Chondrocyte (in vitro differentiated cells): ENCODE data around the gene PPP6R1. TPM values are rescaled to one million over a fixed set of nuclear protein-coding genes. Genes with fewer than 3 reads are reported as not detected.

ENCODE experiments used
- DNase-seq: peaks from one replicate; pipeline ENCODE4 v3.0.0; 2021; ENCODE audit warnings: mixed read lengths, low spot score
- H3K27ac Mint-ChIP-seq: one replicate; pipeline ENCODE4 v1.8.0; 2021; ENCODE audit warnings: mild to moderate bottlenecking, moderate library complexity, mixed read lengths; ENCODE audit not compliant: unreplicated experiment
- H3K27me3 Mint-ChIP-seq: 2 replicates; pipeline ENCODE4 v1.8.0; 2021; ENCODE audit warnings: low read depth, mixed read lengths
- H3K36me3 Mint-ChIP-seq: 2 replicates; pipeline ENCODE4 v1.8.0; 2021; ENCODE audit warnings: low read depth, mixed read lengths
- H3K4me1 Mint-ChIP-seq: 2 replicates; pipeline ENCODE4 v1.8.0; 2021; ENCODE audit warnings: low read depth, mild to moderate bottlenecking, mixed read lengths
- H3K4me3 Mint-ChIP-seq: one replicate; pipeline ENCODE4 v1.8.0; 2021; ENCODE audit warnings: mild to moderate bottlenecking, moderate library complexity, mixed read lengths; ENCODE audit not compliant: unreplicated experiment
- H3K9me3 Mint-ChIP-seq: 2 replicates; pipeline ENCODE4 v1.8.0; 2021; ENCODE audit warnings: low read depth, mixed read lengths
- total RNA-seq: library from RNA; stranded (reverse); gene quantifications from 3 replicates; pipeline ENCODE4 v1.2.1, GENCODE V29; 2021
- TF ChIP-seq, protein P1 (sequence below): fragments of 200-600 bp; sonication (generic); IDR thresholded peaks from 2 replicates; pipeline ENCODE4 v1.5.0; 2021; ENCODE audit warnings: antibody characterized with exemption, mild to moderate bottlenecking, moderate library complexity

Gene PPP6R1
- total RNA-seq, 1 donor from 2014 or later = 49.9 TPM

DNA sequence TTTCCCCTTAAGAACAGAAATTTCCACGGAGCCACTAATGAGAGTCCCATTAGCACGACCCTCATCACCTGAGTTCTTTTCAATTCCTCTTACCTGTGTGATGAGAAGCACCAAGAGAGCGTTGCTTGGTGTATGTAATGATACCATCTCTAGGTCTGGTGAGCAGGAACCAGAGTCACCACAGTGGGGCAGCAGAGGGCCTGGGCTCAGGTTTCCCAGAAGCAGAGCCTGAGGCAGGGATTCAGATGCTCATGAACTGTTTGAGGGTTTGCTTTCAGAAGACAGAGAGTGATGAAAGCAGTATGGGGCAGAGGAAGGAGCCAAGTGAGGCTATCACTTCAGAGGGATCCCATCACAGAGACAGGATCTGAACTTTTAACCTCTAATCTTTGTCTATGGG is 46.4 kb downstream of the PPP6R1 start:
- Mint-ChIP-seq H3K27me3 (no peaks in the 10 kb centered on the region), H3K9me3 (peaks cover 14% of the 10 kb centered on the region), H3K36me3 (peaks cover 2% of the 10 kb centered on the region), H3K27ac (no peak overlapping the region), H3K4me1 (peaks cover 24% of the 10 kb centered on the region), H3K4me3 (no peak overlapping the region)
- DNase-seq = no peak
- TF ChIP-seq, protein P1, sequence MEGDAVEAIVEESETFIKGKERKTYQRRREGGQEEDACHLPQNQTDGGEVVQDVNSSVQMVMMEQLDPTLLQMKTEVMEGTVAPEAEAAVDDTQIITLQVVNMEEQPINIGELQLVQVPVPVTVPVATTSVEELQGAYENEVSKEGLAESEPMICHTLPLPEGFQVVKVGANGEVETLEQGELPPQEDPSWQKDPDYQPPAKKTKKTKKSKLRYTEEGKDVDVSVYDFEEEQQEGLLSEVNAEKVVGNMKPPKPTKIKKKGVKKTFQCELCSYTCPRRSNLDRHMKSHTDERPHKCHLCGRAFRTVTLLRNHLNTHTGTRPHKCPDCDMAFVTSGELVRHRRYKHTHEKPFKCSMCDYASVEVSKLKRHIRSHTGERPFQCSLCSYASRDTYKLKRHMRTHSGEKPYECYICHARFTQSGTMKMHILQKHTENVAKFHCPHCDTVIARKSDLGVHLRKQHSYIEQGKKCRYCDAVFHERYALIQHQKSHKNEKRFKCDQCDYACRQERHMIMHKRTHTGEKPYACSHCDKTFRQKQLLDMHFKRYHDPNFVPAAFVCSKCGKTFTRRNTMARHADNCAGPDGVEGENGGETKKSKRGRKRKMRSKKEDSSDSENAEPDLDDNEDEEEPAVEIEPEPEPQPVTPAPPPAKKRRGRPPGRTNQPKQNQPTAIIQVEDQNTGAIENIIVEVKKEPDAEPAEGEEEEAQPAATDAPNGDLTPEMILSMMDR = peak; percentile 58

DNA sequence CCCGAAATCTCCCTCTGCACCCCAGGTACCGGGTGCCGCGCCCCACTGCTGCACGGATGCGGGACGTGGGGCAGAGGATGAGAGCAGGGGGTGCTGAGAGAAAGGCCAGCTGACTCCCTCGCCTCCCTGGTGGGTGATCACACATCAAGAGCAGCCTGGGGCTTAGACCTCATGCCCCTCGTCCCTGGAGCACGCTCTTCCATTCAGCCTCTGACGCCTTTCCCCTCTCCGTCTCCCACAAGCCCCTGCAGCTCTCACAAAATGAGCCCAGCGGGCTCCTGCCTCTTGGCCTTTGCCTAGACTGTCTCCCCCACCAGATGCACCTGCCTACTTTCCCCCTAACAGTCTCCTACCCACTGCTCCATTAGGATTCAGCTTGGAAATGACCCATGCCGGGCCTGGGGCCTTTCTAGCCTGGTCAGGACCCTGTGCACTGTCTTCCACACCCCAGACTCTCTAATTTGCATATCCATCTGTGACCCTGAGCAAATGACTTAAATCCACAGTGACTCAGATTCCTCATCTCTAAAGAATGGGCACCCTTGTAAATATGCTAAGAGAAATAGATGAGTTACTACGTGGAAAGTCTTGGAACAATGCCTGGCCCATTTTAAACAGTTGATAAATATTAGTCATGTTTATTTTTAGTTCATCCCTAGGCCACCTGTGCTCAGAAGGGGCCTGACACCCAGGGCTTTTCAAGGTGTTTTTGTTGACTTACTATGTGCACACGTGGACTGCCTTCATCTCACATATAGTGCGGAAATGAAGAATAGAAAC is 48.9 kb downstream of the PPP6R1 start:
- no peaks in the 10 kb centered on the region for H3K27me3 Mint-ChIP-seq
- TF ChIP-seq, protein P1 = no peak
- peak overlapping the region; percentile 80 for H3K27ac Mint-ChIP-seq
- peaks cover 20% of the 10 kb centered on the region for H3K4me1 Mint-ChIP-seq
- no peak for DNase-seq
- no peak overlapping the region for H3K4me3 Mint-ChIP-seq
- peaks cover 9% of the 10 kb centered on the region for H3K9me3 Mint-ChIP-seq
- H3K36me3 Mint-ChIP-seq = peaks cover 2% of the 10 kb centered on the region

DNA sequence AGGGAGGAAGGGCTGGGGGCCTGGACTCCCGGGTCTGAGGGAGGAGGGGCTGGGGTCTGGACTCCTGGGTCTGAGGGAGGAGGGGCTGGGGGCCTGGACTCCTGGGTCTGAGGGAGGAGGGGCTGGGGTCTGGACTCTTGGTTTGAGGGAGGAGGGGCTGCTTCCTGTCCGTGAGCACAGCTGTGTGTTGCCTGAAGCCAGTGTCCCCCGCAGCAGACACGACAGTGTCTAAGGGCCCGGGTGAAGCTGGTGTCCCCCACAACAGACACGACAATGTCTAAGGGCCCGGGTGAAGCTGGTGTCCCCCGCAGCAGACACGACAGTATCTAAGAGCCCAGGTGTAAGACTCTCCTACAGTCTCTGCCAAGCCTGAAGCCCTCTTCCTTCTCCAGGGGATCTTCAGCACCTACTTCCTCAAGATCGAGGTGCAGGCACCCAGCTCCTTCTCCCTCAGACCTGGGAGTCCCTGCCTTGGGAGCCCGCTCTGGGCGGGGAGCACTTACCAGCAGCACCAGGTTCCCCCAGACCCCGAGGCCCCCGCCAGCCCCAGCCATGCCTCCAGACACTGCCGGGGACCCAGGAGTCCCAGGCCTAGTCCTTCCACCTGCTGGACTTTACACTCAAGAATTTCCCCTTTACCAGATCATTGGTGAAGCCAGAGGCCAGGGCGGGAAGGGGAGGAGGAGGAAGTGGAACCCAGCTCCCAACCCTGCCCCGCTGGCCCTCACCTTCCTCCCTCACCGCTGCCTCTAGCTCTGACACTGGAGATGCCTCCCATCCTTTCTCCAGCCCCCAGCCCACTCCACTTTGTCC is 49.7 kb downstream of the PPP6R1 start, which contains the start of gene PTPRH:
Gene PTPRH, minus strand, starts transcription at position 622 of the 813 bp plus-strand sequence. Its CDS starts 68 bp downstream, at position 554.
- peaks cover 8% of the 10 kb centered on the region for H3K9me3 Mint-ChIP-seq
- H3K36me3 Mint-ChIP-seq = peaks cover 2% of the 10 kb centered on the region
- peaks cover 4% of the 10 kb centered on the region for H3K27me3 Mint-ChIP-seq
- no peak within 1 kb of the TSS for H3K4me3 Mint-ChIP-seq
- no peak for DNase-seq
- TF ChIP-seq, protein P1 = no peak
- peak within 1 kb of the TSS; percentile 80 for H3K27ac Mint-ChIP-seq
- H3K4me1 Mint-ChIP-seq = peaks cover 20% of the 10 kb centered on the region

DNA sequence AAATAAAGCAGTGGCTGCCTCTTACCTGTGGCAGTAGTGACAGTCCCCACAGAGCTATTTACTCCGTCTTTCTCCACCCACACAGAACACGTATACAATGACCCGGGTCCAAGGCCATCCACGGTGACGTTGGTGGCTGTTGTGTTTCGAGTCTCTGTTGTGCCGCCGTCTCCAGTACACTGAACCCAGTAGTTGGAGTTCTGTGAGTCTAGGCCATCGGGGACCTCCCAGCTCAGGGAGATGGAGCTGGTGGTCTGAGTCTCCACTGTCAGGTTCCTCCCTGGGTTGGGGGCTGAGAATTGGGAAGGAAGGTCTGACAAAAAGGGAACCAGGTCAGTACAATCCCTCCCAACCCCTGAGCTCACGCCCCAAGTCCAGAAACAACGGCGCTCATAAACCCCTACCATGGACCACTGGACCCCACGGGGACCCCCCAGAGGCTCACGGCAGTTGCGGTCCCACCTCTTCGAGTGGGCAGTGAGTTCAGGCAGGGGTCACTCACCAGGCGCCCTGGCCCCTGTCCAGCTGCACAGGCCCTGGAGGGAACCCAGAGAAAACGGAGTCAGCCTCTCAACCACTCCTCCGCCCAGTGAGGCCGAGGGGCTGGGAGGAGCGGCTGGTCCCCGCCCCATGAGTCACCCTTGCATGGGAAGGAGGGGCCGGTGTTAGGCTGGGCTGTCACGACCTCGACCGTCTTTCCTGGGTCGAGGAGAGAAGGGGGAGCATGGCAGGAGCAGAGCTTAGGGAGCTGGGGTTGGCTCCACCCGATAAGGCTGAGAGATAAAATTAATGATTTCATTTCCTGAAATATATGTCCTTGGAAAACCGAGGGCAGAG is 51.9 kb downstream of the PPP6R1 start:
- Mint-ChIP-seq H3K4me3 (peak overlapping the region; percentile 72), H3K27me3 (peaks cover 4% of the 10 kb centered on the region), H3K4me1 (peaks cover 20% of the 10 kb centered on the region), H3K27ac (peak overlapping the region; percentile 39), H3K36me3 (no peaks in the 10 kb centered on the region), H3K9me3 (no peaks in the 10 kb centered on the region)
- no peak for DNase-seq
- TF ChIP-seq, protein P1 = no peak
